HG02763 (cell line): ENCODE measurements around the gene ABLIM3.

Experiments used
- ATAC-seq: cut with Tn5 transposase; IDR thresholded peaks from one replicate; pipeline ENCODE4 v1.9.1; 2021; ENCODE audit warnings: mild to moderate bottlenecking, moderate library complexity; ENCODE audit not compliant: unreplicated experiment

ABLIM3 gene

DNA sequence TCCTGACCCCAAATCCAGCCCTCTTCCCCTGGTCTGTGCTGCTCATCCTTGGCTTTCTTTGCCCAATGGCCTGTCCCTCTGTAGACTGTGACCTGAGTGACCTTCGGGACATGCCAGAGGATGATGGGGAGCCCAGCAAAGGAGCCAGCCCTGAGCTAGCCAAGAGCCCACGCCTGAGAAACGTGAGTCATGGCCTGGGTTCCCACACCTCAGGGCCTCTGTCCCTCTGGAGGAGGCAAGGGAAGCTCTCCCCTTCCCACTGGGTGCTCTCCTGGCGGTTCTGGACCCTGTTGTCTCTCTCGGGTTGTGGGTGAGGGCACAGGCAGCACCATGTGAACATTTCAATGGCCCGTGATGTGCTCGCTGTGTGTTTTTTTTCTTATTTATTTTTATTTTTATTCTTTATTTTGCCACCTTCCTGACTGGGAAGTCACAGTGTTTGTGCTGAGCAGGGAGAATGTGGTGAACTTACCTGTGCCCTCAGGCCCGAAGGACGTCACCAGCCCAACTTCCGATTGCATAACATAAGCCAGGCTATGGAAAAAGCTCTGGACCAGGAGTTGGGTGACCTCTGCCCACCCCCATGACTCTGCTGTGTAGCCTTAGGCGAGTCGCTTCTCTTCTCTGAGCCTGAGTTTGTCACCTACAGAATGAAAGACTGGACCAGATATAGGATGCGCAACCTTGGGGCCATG is 159.9 kb downstream of the ABLIM3 start:
- ATAC-seq: no peak

DNA sequence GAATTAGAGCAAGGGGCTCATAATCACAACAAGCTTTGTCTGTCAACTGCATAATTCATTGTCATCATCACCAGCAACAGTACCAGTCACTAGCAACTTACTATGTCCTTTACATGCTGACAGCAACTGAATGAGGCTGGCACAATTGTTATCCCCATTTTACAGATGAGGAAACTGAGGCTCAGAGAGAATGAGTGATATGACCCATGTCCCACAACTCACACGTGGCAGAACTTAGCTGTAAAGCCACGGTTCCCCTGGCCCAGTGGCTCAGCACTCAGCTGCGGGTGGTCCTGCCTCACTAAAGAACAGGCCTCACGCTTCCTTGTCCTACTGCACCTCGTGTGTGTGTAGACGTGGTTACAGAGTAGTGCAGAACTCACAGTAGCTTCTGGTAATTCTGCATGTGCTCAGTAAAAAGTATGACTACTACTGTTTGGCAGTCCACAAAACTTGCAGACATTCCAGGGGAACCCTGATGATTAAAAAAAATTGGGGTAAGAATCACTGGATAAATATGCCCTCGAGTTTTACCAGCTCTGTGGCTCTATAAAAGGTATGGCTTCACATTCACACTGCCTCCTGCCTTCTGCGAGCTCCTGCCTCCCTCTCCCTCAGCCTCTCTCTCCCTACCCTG is 160.6 kb downstream of the ABLIM3 start:
- ATAC-seq: no peak

- no peak for ATAC-seq
These were observed 161.3 kb downstream of the ABLIM3 start for GRCh38 chr5:149302641-149303040.

GRCh38 chr5:149303210-149303609 is 161.9 kb downstream of the ABLIM3 start:
- ATAC-seq: no peak

DNA sequence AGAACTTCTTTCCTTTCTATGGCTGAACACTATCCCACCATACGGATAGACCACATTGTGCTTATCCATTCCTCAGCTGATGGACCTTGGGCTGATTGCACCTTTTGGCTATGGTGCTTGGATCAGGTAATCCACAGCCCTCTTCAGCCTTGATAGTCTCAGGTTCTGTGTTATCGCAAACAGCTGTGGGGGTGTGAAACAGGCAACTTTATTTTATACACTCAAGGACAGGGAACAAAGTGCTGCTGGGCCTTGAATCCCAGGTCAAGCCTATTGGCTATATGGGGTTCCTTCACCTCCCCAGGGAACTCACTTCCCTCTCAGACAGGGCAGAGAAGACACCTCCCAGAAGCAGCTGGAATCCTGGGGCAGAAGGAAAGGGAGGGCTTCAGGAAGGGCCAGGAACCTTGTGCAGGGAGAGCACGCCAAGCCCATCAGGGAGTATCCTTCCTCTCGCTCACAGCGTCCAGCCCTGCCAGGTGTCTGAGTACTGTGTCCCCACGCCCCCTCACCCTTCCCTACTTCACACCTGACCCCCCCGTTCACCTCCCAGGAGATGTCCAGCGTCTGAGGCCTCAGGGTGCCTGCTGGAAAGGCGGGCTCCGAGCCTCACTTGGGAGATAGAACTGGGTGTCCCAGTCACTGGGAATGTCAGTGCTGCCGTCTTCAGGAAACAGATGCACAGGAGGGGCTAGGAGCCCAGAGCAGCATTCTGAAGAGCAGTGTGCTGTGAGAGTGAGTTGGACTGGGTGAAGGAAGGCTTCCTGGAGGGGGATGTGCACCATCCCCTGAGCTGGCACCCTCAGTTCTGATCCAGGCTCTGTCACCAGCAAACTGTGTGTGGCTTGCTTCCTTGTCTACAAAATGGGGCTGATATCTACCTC is 163.1 kb downstream of the ABLIM3 start:
- no peak for ATAC-seq

DNA sequence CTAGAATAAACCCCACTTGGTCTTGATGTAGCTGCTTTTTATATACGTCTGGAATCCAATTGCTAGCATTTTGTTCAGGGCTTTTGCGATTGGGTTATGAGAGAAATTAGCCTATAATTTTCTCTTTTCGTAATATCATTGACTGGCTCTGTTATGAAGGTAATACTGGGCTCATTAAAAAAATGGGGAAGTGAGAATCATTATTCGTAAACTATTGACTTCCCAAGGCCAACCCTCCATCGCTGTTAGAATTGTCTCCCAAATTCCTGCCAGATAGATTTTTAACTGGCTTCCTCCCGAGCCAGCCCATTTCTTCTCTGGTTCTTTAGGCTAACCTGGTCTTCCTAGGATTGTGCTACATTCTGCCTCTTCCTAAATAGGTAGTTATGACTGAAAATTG is 168.1 kb downstream of the ABLIM3 start:
- ATAC-seq: no peak
